Neural cell (in vitro differentiated cells): ENCODE measurements around the gene LMO1.
A peak's percentile ranks its signal among the peaks of the same experiment; 100 is the strongest.

Experiments used
- EP300 ChIP-seq: fragments of 450-650 bp; conservative IDR thresholded peaks from 2 replicates; pipeline ENCODE4 v1.6.1; 2014; ENCODE audit warnings: antibody characterized with exemption, mild to moderate bottlenecking, moderate library complexity; ENCODE audit not compliant: poor library complexity, severe bottlenecking
- TAF1 ChIP-seq: IDR thresholded peaks from 2 replicates; pipeline ENCODE4 v1.6.1; 2012; ENCODE audit warnings: low read depth
- TF ChIP-seq, protein P1 (sequence below): fragments of 450-650 bp; IDR thresholded peaks from 2 replicates; pipeline ENCODE4 v1.5.1; 2014; ENCODE audit warnings: antibody characterized with exemption, mild to moderate bottlenecking, moderate library complexity; ENCODE audit not compliant: poor library complexity, severe bottlenecking

DNA sequence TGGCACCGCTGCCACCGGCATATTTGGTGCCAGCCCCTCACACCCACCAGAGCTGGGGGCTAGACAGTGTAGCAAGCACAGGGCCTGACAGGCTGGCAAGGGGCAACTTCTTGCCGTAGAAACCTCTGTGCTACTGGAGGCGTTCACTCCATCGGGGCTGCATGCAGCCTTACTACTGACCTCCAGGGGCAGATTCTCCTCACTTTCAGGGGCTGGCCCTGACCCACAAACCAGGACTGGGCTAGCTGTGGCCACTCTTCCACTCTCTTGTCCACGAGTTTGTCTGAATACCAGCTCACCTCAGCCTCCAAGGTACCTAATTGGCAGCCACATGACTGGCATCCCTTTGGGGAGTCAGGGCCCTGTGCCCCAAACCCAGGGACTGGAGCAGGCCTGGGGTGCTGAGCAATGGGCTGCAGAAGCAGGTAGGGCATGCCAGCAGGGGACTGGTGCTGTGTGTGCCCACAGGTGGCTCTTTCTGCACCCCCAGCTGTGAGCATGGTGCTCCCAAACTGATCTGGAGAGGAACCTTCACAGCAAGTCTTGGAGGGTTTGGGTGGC, 2.1 kb upstream of the LMO1 start:
- TF ChIP-seq EP300, result no peak
- TF ChIP-seq, protein P1, sequence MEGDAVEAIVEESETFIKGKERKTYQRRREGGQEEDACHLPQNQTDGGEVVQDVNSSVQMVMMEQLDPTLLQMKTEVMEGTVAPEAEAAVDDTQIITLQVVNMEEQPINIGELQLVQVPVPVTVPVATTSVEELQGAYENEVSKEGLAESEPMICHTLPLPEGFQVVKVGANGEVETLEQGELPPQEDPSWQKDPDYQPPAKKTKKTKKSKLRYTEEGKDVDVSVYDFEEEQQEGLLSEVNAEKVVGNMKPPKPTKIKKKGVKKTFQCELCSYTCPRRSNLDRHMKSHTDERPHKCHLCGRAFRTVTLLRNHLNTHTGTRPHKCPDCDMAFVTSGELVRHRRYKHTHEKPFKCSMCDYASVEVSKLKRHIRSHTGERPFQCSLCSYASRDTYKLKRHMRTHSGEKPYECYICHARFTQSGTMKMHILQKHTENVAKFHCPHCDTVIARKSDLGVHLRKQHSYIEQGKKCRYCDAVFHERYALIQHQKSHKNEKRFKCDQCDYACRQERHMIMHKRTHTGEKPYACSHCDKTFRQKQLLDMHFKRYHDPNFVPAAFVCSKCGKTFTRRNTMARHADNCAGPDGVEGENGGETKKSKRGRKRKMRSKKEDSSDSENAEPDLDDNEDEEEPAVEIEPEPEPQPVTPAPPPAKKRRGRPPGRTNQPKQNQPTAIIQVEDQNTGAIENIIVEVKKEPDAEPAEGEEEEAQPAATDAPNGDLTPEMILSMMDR, result peak; percentile 55
- TF ChIP-seq TAF1, result no peak
